DOHH2 (cell line): ENCODE measurements around the gene EIF2AK2.

Source experiments
- H3F3A ChIP-seq: fragments of 200-600 bp; sonication (generic), shearing (Covaris generic); 2 replicates; pipeline ENCODE4 v1.6.0; 2016; ENCODE audit warnings: antibody characterized with exemption, mild to moderate bottlenecking; ENCODE audit not compliant: control insufficient read depth, insufficient read depth
- H3K27ac ChIP-seq: fragments of 200-600 bp; sonication (generic); 2 replicates; pipeline ENCODE4 v1.5.1; 2014; ENCODE audit warnings: low read depth, mild to moderate bottlenecking, low read length, moderate library complexity
- H3K27me3 ChIP-seq: fragments of 200-600 bp; sonication (generic); 2 replicates; pipeline ENCODE4 v1.6.1; 2014; ENCODE audit warnings: mild to moderate bottlenecking, low read length, mixed read lengths; ENCODE audit not compliant: control insufficient read depth
- H3K36me3 ChIP-seq: fragments of 200-600 bp; sonication (generic); 2 replicates; pipeline ENCODE4 v1.6.1; 2014; ENCODE audit warnings: mild to moderate bottlenecking, low read length, moderate library complexity, mixed read lengths; ENCODE audit not compliant: control insufficient read depth
- H3K4me1 ChIP-seq: fragments of 200-600 bp; sonication (generic); 2 replicates; pipeline ENCODE4 v1.6.1; 2014; ENCODE audit warnings: mild to moderate bottlenecking, low read length, mixed read lengths; ENCODE audit not compliant: control insufficient read depth
- H3K4me2 ChIP-seq: fragments of 200-600 bp; sonication (generic); 2 replicates; pipeline ENCODE4 v1.6.0; 2014; ENCODE audit warnings: mild to moderate bottlenecking, low read length, moderate library complexity
- H3K4me3 ChIP-seq: fragments of 200-600 bp; sonication (generic); 2 replicates; pipeline ENCODE4 v1.5.1; 2014; ENCODE audit warnings: mild to moderate bottlenecking, low read length, mixed read lengths
- H3K79me2 ChIP-seq: fragments of 200-600 bp; sonication (generic); 2 replicates; pipeline ENCODE4 v1.6.1; 2014; ENCODE audit warnings: mild to moderate bottlenecking, low read length, mixed read lengths; ENCODE audit not compliant: control insufficient read depth
- H3K9me2 ChIP-seq: fragments of 200-600 bp; sonication (generic); replicated peaks from 2 replicates; pipeline ENCODE4 v1.6.1; 2014; ENCODE audit warnings: mild to moderate bottlenecking, low read length, mixed read lengths; ENCODE audit not compliant: control insufficient read depth
- H3K9me3 ChIP-seq: fragments of 200-600 bp; sonication (generic); 2 replicates; pipeline ENCODE4 v1.6.1; 2014; ENCODE audit warnings: antibody characterized with exemption, low read length, mixed read lengths; ENCODE audit not compliant: control insufficient read depth, insufficient read depth
- H4K20me1 ChIP-seq: fragments of 200-600 bp; sonication (generic); 2 replicates; pipeline ENCODE4 v1.6.0; 2014; ENCODE audit warnings: low read depth, mild to moderate bottlenecking, antibody characterized with exemption, low read length, moderate library complexity; ENCODE audit not compliant: control insufficient read depth, insufficient read depth
- CTCF ChIP-seq: fragments of 200-600 bp; sonication (generic); IDR thresholded peaks from one replicate; pipeline ENCODE4 v1.5.1; 2014; ENCODE audit warnings: antibody characterized with exemption, mild to moderate bottlenecking, low read depth, low read length; ENCODE audit not compliant: poor library complexity, severe bottlenecking
- EZH2phosphoT487 ChIP-seq: fragments of 200-600 bp; sonication (generic); IDR thresholded peaks from 2 replicates; pipeline ENCODE4 v1.6.1; 2017; ENCODE audit warnings: borderline replicate concordance, mild to moderate bottlenecking, antibody characterized with exemption, low read length, moderate library complexity, mixed read lengths

Gene EIF2AK2

GRCh38 chr2:37083873-37084794 lies 72.6 kb downstream of the EIF2AK2 start, which contains the start of the genes GPATCH11 and HEATR5B:
TSS of gene GPATCH11 (plus strand) at chr2:37084518. CDS start at chr2:37088382, 3,864 bp downstream.
TSS of gene HEATR5B (minus strand) at chr2:37084372. CDS start at chr2:37083414, 958 bp downstream.
- H3K4me2 ChIP-seq = peak within 1 kb of the TSS; percentile 71
- H3K27me3 ChIP-seq = no peaks in the 10 kb centered on the region
- H3F3A ChIP-seq = peaks cover 8% of the 10 kb centered on the region
- H3K4me1 ChIP-seq = peaks cover 41% of the 10 kb centered on the region
- peaks cover 24% of the 10 kb centered on the region for H3K36me3 ChIP-seq
- H3K79me2 ChIP-seq = peaks cover 40% of the 10 kb centered on the region
- H3K4me3 ChIP-seq = peak within 1 kb of the TSS; percentile 85
- TF ChIP-seq CTCF (no peak), EZH2phosphoT487 (no peak)
- no peaks in the 10 kb centered on the region for H4K20me1 ChIP-seq
- no peak within 1 kb of the TSS for H3K27ac ChIP-seq
- H3K9me2 ChIP-seq = no peaks in the 10 kb centered on the region
- H3K9me3 ChIP-seq = no peaks in the 10 kb centered on the region

DNA sequence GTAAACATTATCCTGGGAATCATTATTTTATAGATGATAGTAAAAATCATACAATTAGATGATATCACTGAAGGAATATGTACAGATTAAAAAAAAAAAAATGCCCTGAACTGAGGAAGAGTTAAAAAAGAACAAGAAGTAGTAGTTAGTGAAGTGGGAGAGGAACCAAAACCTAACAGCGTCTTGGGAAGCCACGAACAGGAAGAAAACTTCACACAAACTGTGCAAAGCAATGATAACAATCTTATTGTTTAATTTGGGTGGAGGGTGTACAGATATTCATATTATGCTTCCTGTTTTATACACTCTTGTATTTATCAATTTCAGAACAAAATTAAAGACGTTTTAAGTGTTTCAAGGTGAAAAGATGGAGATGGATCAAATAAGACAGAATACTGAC lies 76.1 kb downstream of the EIF2AK2 start:
- H3K4me1 ChIP-seq = peaks cover 34% of the 10 kb centered on the region
- peaks cover 35% of the 10 kb centered on the region for H3K79me2 ChIP-seq
- no peaks in the 10 kb centered on the region for H3K9me2 ChIP-seq
- no peak overlapping the region for H3K27ac ChIP-seq
- no peaks in the 10 kb centered on the region for H3K9me3 ChIP-seq
- H3K36me3 ChIP-seq = peaks cover 44% of the 10 kb centered on the region
- H3F3A ChIP-seq = no peaks in the 10 kb centered on the region
- H4K20me1 ChIP-seq = no peaks in the 10 kb centered on the region
- peak overlapping the region; percentile 23; the same call in 1 of the 2 replicates for H3K4me2 ChIP-seq
- no peak overlapping the region for H3K4me3 ChIP-seq
- TF ChIP-seq EZH2phosphoT487 (no peak), CTCF (no peak)
- H3K27me3 ChIP-seq = no peaks in the 10 kb centered on the region

GRCh38 chr2:37080266-37080665 lies 76.5 kb downstream of the EIF2AK2 start:
- H3K9me3 ChIP-seq = no peaks in the 10 kb centered on the region
- no peaks in the 10 kb centered on the region for H3K27me3 ChIP-seq
- no peak overlapping the region for H3K4me3 ChIP-seq
- no peaks in the 10 kb centered on the region for H4K20me1 ChIP-seq
- H3K4me2 ChIP-seq = peak overlapping the region; percentile 23; the same call in 1 of the 2 replicates
- H3K4me1 ChIP-seq = peaks cover 30% of the 10 kb centered on the region
- peaks cover 44% of the 10 kb centered on the region for H3K36me3 ChIP-seq
- H3K79me2 ChIP-seq = peaks cover 31% of the 10 kb centered on the region
- H3K9me2 ChIP-seq = no peaks in the 10 kb centered on the region
- no peak for TF ChIP-seq CTCF
- no peak for TF ChIP-seq EZH2phosphoT487
- H3K27ac ChIP-seq = no peak overlapping the region
- H3F3A ChIP-seq = no peaks in the 10 kb centered on the region
